ENCODE data around the gene PCDHB13.
"Not testable (repeated sequence)": the region's sequence is repeated elsewhere in the genome, so short reads cannot be mapped to it uniquely, and the experiment has no call there.

Gene PCDHB13

GRCh38 chr5:141201646-141202045 lies 12.1 kb upstream of the PCDHB13 start:
- not testable (repeated sequence) for DNase-seq (ENCODE audit: low read depth)

- DNase-seq (ENCODE audit: low read depth) = no peak
These were observed 5.2 kb upstream of the PCDHB13 start, which contains the start of gene PCDHB12 for GRCh38 chr5:141208478-141208877. Gene PCDHB12 (plus strand): TSS chr5:141208719. CDS start chr5:141208908, 189 bp downstream.

GRCh38 chr5:141210281-141210680 lies 3.4 kb upstream of the PCDHB13 start:
- DNase-seq (ENCODE audit: low read depth) = not testable (repeated sequence)

- DNase-seq (ENCODE audit: low read depth) = not testable (repeated sequence)
These were observed 2.9 kb upstream of the PCDHB13 start for GRCh38 chr5:141210849-141211248.

DNA sequence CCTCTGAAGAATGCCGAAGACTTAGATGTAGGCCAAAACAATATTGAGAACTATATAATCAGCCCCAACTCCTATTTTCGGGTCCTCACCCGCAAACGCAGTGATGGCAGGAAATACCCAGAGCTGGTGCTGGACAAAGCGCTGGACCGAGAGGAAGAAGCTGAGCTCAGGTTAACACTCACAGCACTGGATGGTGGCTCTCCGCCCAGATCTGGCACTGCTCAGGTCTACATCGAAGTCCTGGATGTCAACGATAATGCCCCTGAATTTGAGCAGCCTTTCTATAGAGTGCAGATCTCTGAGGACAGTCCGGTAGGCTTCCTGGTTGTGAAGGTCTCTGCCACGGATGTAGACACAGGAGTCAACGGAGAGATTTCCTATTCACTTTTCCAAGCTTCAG lies 864 bp downstream of the PCDHB13 start:
- not testable (repeated sequence) for DNase-seq (ENCODE audit: low read depth)

GRCh38 chr5:141215504-141215903 lies 1.8 kb downstream of the PCDHB13 start:
- not testable (repeated sequence) for DNase-seq (ENCODE audit: low read depth)

DNA sequence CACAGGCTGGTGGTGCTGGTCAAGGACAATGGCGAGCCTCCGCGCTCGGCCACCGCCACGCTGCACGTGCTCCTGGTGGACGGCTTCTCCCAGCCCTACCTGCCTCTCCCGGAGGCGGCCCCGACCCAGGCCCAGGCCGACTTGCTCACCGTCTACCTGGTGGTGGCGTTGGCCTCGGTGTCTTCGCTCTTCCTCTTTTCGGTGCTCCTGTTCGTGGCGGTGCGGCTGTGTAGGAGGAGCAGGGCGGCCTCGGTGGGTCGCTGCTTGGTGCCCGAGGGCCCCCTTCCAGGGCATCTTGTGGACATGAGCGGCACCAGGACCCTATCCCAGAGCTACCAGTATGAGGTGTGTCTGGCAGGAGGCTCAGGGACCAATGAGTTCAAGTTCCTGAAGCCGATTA lies 2.3 kb downstream of the PCDHB13 start:
- not testable (repeated sequence) for DNase-seq (ENCODE audit: low read depth)

DNA sequence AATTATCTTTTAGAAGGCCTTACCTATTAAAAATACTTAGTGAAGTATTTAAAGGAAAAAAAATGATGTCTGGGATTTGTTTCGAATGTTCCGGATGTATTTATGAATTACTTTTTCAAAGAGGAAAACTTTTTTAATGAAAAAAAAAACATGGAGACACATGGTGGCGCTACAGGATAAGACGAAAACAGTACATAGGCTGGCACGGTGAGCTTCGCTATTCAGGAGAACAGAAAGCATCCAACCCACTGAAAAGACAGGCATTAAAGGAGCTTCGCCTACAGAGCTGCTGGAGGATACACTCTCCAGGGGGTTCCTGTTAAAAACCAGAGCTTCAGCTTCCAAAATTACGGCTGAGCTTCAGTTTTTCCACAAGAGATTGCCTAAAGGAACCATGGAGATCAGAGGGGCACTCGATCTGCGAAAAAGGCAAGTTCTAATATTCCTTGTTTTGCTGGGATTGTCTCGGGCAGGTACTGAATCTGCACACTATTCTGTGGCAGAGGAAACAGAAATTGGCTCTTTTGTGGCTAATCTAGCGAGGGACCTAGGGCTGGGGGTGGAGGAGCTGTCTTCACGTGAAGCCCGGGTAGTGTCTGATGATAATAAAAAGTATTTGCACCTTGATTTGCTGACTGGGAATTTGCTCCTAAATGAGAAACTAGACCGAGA lies 9.5 kb downstream of the PCDHB13 start, which contains the start of gene PCDHB14:
TSS of gene PCDHB14 (plus strand) at position 232 of the 672 bp plus-strand sequence. CDS start at position 395, 163 bp downstream.
- peak; percentile 40 for DNase-seq (ENCODE audit: low read depth)

DNA sequence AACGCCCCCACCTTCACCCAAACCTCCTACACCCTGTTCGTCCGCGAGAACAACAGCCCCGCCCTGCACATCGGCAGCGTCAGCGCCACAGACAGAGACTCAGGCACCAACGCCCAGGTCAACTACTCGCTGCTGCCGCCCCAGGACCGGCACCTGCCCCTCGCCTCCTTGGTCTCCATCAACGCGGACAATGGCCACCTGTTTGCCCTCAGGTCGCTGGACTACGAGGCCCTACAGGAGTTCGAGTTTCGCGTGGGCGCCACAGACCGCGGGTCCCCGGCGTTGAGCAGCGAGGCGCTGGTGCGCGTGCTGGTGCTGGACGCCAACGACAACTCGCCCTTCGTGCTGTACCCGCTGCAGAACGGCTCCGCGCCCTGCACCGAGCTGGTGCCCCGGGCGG lies 11.1 kb downstream of the PCDHB13 start:
- DNase-seq (ENCODE audit: low read depth) = not testable (repeated sequence)

DNA sequence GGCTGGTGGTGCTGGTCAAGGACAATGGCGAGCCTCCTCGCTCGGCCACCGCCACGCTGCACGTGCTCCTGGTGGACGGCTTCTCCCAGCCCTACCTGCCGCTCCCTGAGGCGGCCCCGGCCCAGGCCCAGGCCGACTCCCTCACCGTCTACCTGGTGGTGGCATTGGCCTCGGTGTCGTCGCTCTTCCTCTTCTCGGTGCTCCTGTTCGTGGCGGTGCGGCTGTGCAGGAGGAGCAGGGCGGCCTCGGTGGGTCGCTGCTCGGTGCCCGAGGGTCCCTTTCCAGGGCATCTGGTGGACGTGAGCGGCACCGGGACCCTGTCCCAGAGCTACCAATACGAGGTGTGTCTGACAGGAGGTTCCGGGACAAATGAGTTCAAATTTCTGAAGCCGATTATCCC lies 11.7 kb downstream of the PCDHB13 start:
- not testable (repeated sequence) for DNase-seq (ENCODE audit: low read depth)

DNA sequence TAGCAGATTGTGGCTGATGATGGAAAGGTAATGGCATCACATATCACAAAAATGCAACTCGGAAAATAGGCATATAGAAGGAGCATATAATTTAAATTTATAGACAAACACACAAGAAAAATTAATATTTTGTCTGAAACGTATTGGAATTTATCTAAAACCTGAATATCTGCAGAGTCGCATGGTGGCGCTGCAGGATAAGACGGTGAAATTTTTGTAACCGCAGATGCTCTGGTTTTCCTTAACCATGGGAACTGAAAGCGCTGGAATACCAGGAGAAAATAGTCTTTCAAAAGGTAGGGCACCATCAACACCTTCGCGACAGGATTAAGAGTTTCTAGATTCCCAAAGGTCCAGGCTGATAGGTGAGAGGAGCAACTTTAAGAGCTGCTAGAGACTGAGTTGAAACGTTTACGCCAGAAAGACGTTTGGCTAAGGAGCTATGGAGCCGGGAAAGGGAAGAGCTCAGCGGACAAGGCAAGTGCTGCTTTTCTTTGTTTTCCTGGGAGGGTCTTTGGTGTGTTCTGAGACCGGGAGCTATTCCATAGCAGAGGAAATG lies 20.5 kb downstream of the PCDHB13 start:
- no peak for DNase-seq (ENCODE audit: low read depth)

GRCh38 chr5:141235922-141236321 lies 22.2 kb downstream of the PCDHB13 start:
- DNase-seq (ENCODE audit: low read depth) = not testable (repeated sequence)

DNA sequence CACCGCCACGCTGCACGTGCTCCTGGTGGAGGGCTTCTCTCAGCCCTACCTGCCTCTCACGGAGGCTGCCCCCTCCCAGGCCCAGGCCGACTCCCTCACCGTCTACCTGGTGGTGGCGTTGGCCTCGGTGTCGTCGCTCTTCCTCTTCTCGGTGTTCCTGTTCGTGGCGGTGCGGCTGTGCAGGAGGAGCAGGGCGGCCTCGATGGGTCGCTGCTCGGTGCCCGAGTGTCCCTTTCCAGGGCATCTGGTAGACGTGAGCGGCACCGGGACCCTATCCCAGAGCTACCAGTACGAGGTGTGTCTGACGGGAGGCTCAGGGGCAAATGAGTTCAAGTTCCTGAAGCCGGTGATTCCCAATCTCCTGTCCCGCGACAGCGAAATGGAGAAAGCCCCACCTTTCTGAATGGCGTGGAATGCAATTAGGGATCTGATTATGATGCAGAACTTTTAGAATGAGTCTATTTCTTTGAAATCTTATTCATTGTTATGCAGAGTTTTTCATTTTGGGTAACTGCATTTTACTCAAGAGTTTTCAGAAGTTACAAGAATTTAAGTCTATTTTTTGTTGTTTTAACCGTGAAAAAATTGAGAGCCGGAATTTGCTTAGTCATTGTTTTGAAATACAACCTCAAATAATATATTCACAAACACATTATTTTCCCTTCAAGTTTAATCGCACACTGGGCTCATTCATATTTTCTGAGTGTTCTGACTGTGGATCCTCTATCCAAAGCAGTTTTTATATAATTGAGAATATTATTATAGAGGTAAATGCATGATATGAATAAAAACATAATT lies 23.0 kb downstream of the PCDHB13 start:
- DNase-seq (ENCODE audit: low read depth) = no peak

GRCh38 chr5:141241496-141241895 lies 27.8 kb downstream of the PCDHB13 start:
- no peak for DNase-seq (ENCODE audit: low read depth)

DNA sequence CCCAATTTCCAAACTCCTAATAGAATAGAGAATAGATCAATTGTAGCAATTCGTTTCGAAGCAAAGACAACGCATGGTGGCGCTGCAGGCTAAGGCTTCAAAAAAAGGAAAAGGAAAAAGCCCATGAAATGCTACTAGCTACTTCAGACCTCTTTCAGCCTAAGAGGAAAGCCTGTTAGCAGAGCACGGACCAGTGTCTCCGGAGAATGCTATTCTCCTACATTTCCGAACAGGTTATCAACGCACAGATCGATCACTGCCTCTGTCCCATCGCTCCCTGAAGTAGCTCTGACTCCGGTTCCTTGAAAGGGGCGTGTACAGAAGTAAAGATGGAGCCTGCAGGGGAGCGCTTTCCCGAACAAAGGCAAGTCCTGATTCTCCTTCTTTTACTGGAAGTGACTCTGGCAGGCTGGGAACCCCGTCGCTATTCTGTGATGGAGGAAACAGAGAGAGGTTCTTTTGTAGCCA lies 31.6 kb downstream of the PCDHB13 start, which contains the start of gene PCDHB15:
TSS of gene PCDHB15 (plus strand) at position 146 of the 468 bp plus-strand sequence. CDS start at position 330, 184 bp downstream.
- DNase-seq (ENCODE audit: low read depth) = no peak

- not testable (repeated sequence) for DNase-seq (ENCODE audit: low read depth)
These were observed 33.3 kb downstream of the PCDHB13 start for GRCh38 chr5:141246971-141247370.

GRCh38 chr5:141247434-141247833 lies 33.7 kb downstream of the PCDHB13 start:
- DNase-seq (ENCODE audit: low read depth) = not testable (repeated sequence)

GRCh38 chr5:141250576-141250975 lies 36.9 kb downstream of the PCDHB13 start:
- no peak for DNase-seq (ENCODE audit: low read depth)

- no peak for DNase-seq (ENCODE audit: low read depth)
These were observed 44.7 kb downstream of the PCDHB13 start for GRCh38 chr5:141258464-141258863.

DNA sequence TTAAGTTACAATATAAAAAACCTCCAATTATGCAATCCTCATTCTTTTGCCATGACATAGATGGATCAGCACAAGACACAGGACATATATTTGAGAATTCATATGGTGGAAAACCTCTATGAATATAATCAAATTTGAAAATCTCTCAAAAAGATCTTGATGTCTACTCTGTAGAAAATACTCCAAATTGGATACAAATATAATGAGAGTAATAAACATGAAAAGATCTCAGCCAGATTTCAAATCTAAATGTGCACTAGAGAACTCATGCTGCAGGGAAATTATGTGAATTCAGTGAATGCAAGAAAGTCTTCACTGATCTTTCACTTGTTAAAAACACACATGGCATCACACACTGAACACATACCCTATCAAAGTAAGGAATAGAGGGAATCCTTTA lies 45.2 kb downstream of the PCDHB13 start:
- DNase-seq (ENCODE audit: low read depth) = no peak

GRCh38 chr5:141260458-141261237 lies 46.9 kb downstream of the PCDHB13 start:
- no peak for DNase-seq (ENCODE audit: low read depth)

DNA sequence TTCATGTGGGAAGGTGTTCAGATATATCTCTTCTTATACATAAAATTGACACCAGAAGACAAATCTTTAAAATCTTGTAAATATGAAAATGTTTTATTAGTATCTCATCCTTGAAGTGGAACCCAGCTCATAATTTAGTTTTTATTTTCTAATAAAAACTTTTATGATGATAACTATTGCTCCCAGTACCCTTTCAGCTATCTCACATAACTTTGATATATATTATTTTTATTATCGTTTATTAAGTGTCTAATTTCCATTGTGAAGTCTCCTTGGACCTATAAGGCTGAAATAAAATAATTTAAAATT lies 47.5 kb downstream of the PCDHB13 start:
- no peak for DNase-seq (ENCODE audit: low read depth)

All from HS-5 (cell line).